ENCODE results near the gene PKNOX2. TPM values are rescaled to one million over a fixed set of nuclear protein-coding genes. Genes with fewer than 3 reads are reported as not detected.

The PKNOX2 gene
- total and polyA plus RNA-seq, 2 of the 8 experiments (the other 6 are each of a cell fraction or from before 2014, with no cell fraction given): 2.0 TPM

DNA sequence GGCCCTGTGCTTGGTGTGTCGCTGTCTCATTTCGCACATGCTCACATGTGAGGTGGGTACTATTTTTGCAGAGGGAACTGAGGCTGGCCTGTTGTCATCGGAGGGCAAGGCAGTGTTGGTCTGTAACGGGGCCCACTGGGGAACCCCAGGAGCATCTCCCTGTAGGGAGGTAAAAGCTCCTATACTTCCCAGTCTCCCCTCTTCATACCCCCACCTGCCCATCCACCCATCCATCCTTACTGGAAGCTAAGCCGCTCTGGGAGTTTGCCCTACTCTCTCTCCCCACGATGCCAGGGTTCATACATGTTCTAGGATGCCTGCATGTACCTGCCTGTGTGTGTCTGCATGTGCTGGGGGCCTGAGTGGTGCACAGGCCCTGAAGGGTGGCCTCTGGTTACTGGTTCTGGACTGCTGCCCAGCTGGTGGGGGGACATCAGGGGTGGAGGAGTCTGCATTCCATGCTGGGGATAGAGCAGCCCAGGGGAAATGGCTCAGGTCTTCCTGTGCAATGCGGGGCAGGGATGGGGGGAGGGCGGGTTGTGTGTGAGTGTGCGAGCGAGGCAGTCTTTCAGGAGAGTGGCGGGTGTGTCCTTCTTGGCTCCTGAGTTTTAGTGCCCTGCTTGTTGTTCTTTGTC lies 77.7 kb downstream of the PKNOX2 start:
- no peak overlapping the region for H3K23ac ChIP-seq (ENCODE audit: insufficient read length)
- no peak overlapping the region for H4K91ac ChIP-seq (replicated peaks; ENCODE audit: insufficient read length, low read length)
- no peaks in the 10 kb centered on the region for H3K9me3 ChIP-seq (ENCODE audit: insufficient read depth in 2 of 2, low read depth in 1 of 2, low read length in 1 of 2)
- H3K4me3 ChIP-seq (ENCODE audit: extremely low read depth in 1 of 4, insufficient read depth in 2 of 4, low read depth in 3 of 4, low read length in 4 of 4): no peak overlapping the region
- H3K27ac ChIP-seq (ENCODE audit: low read depth, low read length): no peak overlapping the region
- no peak overlapping the region for H2BK12ac ChIP-seq (ENCODE audit: low read depth, low read length)
- no peak overlapping the region for H2BK5ac ChIP-seq (ENCODE audit: low read depth, low read length)
- H4K5ac ChIP-seq (ENCODE audit: insufficient read length, low read depth, low read length): no peak overlapping the region
- H3K4me1 ChIP-seq (replicated peaks in 1 of 4; ENCODE audit: control insufficient read depth in 3 of 4, insufficient read depth in 4 of 4, low read length in 3 of 4): peaks cover 0 to 17% (median 7%) of the 10 kb centered on the region in 4 experiments; a peak in 5 of 7 replicates
- H3K9ac ChIP-seq (replicated peaks in 1 of 4; ENCODE audit: extremely low read depth in 1 of 4, low read depth in 3 of 4, low read length in 3 of 4): no peak overlapping the region
- CTCF ChIA-PET (ENCODE audit: partially characterized antibody): interaction anchor here (0.6 to 6.0 kb wide), 5 partner anchors 15 to 162 kb away, joined by 3 to 22 read pairs (median 4); no protein-coding TSS in a partner anchor
- no peak overlapping the region for H3K18ac ChIP-seq (ENCODE audit: extremely low read depth, low read length)
- DNase-seq (ENCODE audit: low read depth in 1 of 2, low spot score in 2 of 2) (no peak), FAIRE-seq (no peak)
- no peak overlapping the region for H3K4ac ChIP-seq (replicated peaks; ENCODE audit: insufficient read length, low read depth, low read length)
- no peak overlapping the region for H3K4me2 ChIP-seq (ENCODE audit: insufficient read depth in 1 of 2, low read depth in 2 of 2, low read length in 2 of 2)
- H2AFZ ChIP-seq (ENCODE audit: low read length): no peak overlapping the region
- H2BK15ac ChIP-seq (ENCODE audit: low read length): 0 out of 2 replicates have a peak overlapping the region, but pooled peaks have one; percentile 94
- no peak overlapping the region for H2BK20ac ChIP-seq (ENCODE audit: low read length)
- H4K8ac ChIP-seq (ENCODE audit: extremely low read depth, insufficient read depth, low read length): no peak overlapping the region
- 0 out of 2 replicates have a peak, but pooled peaks cover 2% of the 10 kb centered on the region for H3K23me2 ChIP-seq (ENCODE audit: low read depth, low read length)
- H3K79me2 ChIP-seq (ENCODE audit: control insufficient read depth in 1 of 2, insufficient read depth in 2 of 2, low read length in 2 of 2): no peaks in the 10 kb centered on the region
- H3K79me1 ChIP-seq (ENCODE audit: low read depth, low read length): no peaks in the 10 kb centered on the region
- no peaks in the 10 kb centered on the region for H3K36me3 ChIP-seq (ENCODE audit: control insufficient read depth in 2 of 4, insufficient read depth in 4 of 4, low read length in 3 of 4)
- POLR2A ChIA-PET (ENCODE audit: partially characterized antibody): interaction anchor here (0.9 kb wide), 2 partner anchors 18 to 65 kb away, joined by 3 read pairs; no protein-coding TSS in a partner anchor
- H2AK5ac ChIP-seq (ENCODE audit: low read depth, low read length): 0 out of 2 replicates have a peak overlapping the region, but pooled peaks have one; percentile 9
- 0 out of 7 replicates have a peak, but pooled peaks cover 0 to 2% (median 0%) of the 10 kb centered on the region in 4 experiments for H3K27me3 ChIP-seq (replicated peaks in 1 of 4; ENCODE audit: control insufficient read depth in 3 of 4, extremely low read depth in 1 of 4, insufficient read depth in 3 of 4, low read length in 3 of 4)
- H2BK120ac ChIP-seq (replicated peaks; ENCODE audit: low read depth, low read length): no peak overlapping the region
- H3K14ac ChIP-seq (ENCODE audit: insufficient read length): no peak overlapping the region
- H4K20me1 ChIP-seq (replicated peaks in 1 of 2; ENCODE audit: control insufficient read depth in 1 of 2, insufficient read depth in 2 of 2, low read length in 2 of 2): no peaks in the 10 kb centered on the region
- H3K56ac ChIP-seq (replicated peaks; ENCODE audit: insufficient read length, low read depth, low read length): no peak overlapping the region
- 74% methylated on average over 11 of the region's 11 CpGs; no CpG with 5 or more reads in 1 of the 2 experiments for WGBS, 2 experiments (ENCODE audit: extremely low coverage in 1 of 2, insufficient coverage in 1 of 2, insufficient read length in 1 of 2, insufficient replicate concordance in 2 of 2, low coverage in 1 of 2, low lambda C conversion rate in 2 of 2, missing lambda C conversion rate in 1 of 2)
- no peak for TF ChIP-seq TCF12 (IDR thresholded peaks at IDR 0.05; ENCODE audit: low read depth, low read length)
- no peak for TF ChIP-seq POLR2A (IDR thresholded peaks at IDR 0.05; ENCODE audit: control extremely low read depth in 1 of 2, low read depth in 2 of 2, low read length in 2 of 2)
- TF ChIP-seq EGR1 (IDR thresholded peaks at IDR 0.05; ENCODE audit: borderline replicate concordance, low read depth, low read length): no peak
- TF ChIP-seq, protein P1, sequence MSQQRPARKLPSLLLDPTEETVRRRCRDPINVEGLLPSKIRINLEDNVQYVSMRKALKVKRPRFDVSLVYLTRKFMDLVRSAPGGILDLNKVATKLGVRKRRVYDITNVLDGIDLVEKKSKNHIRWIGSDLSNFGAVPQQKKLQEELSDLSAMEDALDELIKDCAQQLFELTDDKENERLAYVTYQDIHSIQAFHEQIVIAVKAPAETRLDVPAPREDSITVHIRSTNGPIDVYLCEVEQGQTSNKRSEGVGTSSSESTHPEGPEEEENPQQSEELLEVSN (IDR thresholded peaks at IDR 0.05): no peak
- no peak for TF ChIP-seq TBP (IDR thresholded peaks at IDR 0.05; ENCODE audit: low read depth, low read length)
- TF ChIP-seq EP300 (IDR thresholded peaks at IDR 0.05; ENCODE audit: borderline replicate concordance in 1 of 2, low read depth in 2 of 2, low read length in 2 of 2): no peak
- no peak for TF ChIP-seq RBBP5 (IDR thresholded peaks at IDR 0.05; ENCODE audit: borderline replicate concordance, low read depth, low read length)
- no peak for TF ChIP-seq SIN3A (conservative IDR thresholded peaks at IDR 0.05 in 1 of 2, IDR thresholded peaks at IDR 0.05 in 1 of 2; ENCODE audit: low read depth in 1 of 2, low read length in 2 of 2)
- TF ChIP-seq, protein P2, sequence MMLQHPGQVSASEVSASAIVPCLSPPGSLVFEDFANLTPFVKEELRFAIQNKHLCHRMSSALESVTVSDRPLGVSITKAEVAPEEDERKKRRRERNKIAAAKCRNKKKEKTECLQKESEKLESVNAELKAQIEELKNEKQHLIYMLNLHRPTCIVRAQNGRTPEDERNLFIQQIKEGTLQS (IDR thresholded peaks at IDR 0.05; ENCODE audit: insufficient read depth, low read depth, low read length): no peak
- no peak for TF ChIP-seq TEAD4 (IDR thresholded peaks at IDR 0.05; ENCODE audit: low read depth, low read length)
- no peak for TF ChIP-seq SP1 (IDR thresholded peaks at IDR 0.05; ENCODE audit: low read depth, low read length)

Data from H1 (cell line).